SK-N-SH (cell line): ENCODE measurements around the gene DVL1. TPM values are rescaled to one million over a fixed set of nuclear protein-coding genes. Genes with fewer than 3 reads are reported as not detected.

Experiments
- CTCF ChIA-PET: fragments of 300-600, 350-600 bp; formaldehyde crosslinking; extraction: SDS; loops from one replicate; lab custom pipeline; 2021; lab: Yijun Ruan, JAX
- POLR2A ChIA-PET: fragments of 350-600 bp; sonication (Branson Sonifier 250); formaldehyde crosslinking; extraction: SDS; loops from one replicate; lab custom pipeline; 2020; ENCODE audit warnings: antibody characterized with exemption, inconsistent platforms; lab: Yijun Ruan, JAX
- DNase-seq: peaks from one replicate; pipeline ENCODE4 v3.0.0; 2012
- H2AFZ ChIP-seq: fragments of 200-600 bp; sonication (generic); 2 replicates; pipeline ENCODE4 v1.8.1; 2016; ENCODE audit warnings: antibody characterized with exemption, mild to moderate bottlenecking, low read depth
- H3F3A ChIP-seq: fragments of 200-600 bp; sonication (generic); replicated peaks from 2 replicates; pipeline ENCODE3; 2016; ENCODE audit warnings: antibody characterized with exemption, mild to moderate bottlenecking; ENCODE audit not compliant: insufficient read depth
- H3K27ac ChIP-seq, 2 experiments: fragments of 200-500 bp in 1 of 2; fragments of 200-600 bp in 1 of 2; sonication (Bioruptor generic) in 1 of 2; sonication (generic), shearing (Covaris generic) in 1 of 2; 2 replicates each; pipeline versions ENCODE4 v1.5.1 to v1.6.1; 2014 to 2016; ENCODE audit warnings: low read depth in 2 of 2, inconsistent platforms in 1 of 2, low read length in 1 of 2, mild to moderate bottlenecking in 1 of 2, mixed read lengths in 1 of 2
- H3K27me3 ChIP-seq: fragments of 200-600 bp; sonication (generic), shearing (Covaris generic); 2 replicates; pipeline ENCODE4 v1.6.1; 2016; ENCODE audit warnings: mixed run types; ENCODE audit not compliant: insufficient read depth
- H3K36me3 ChIP-seq, 2 experiments: fragments of 200-500 bp in 1 of 2; fragments of 200-600 bp in 1 of 2; sonication (Bioruptor generic) in 1 of 2; sonication (generic) in 1 of 2; replicated peaks in 1 of 2; 2 replicates each; pipeline versions ENCODE3 to v1.5.1; 2014 to 2016; ENCODE audit warnings: low read length in 1 of 2, mild to moderate bottlenecking in 1 of 2; ENCODE audit not compliant: insufficient read depth in 2 of 2, control insufficient read depth in 1 of 2
- H3K4me1 ChIP-seq, 2 experiments: fragments of 200-500 bp in 1 of 2; fragments of 200-600 bp in 1 of 2; sonication (Bioruptor generic) in 1 of 2; sonication (generic), shearing (Covaris generic) in 1 of 2; 2 replicates each; pipeline versions ENCODE4 v1.5.1 to v1.6.1; 2014 to 2016; ENCODE audit warnings: low read depth in 1 of 2, low read length in 1 of 2, mixed run types in 1 of 2; ENCODE audit not compliant: insufficient read depth in 2 of 2, control insufficient read depth in 1 of 2
- H3K4me2 ChIP-seq: fragments of 200-600 bp; sonication (generic), shearing (Covaris generic); 2 replicates; pipeline ENCODE4 v1.6.1; 2017; ENCODE audit warnings: mixed run types
- H3K4me3 ChIP-seq, 2 experiments: fragments of 200-500 bp in 1 of 2; fragments of 200-600 bp in 1 of 2; sonication (Bioruptor generic) in 1 of 2; sonication (generic), shearing (Covaris generic) in 1 of 2; 2 replicates each; pipeline versions ENCODE4 v1.5.1 to v1.8.1; 2014 to 2016; ENCODE audit warnings: low read depth in 2 of 2, inconsistent platforms in 1 of 2, low read length in 1 of 2, mild to moderate bottlenecking in 1 of 2, mixed read lengths in 1 of 2, moderate library complexity in 1 of 2
- H3K79me2 ChIP-seq: fragments of 200-600 bp; sonication (generic); 2 replicates; pipeline ENCODE4 v1.8.1; 2017; ENCODE audit warnings: mild to moderate bottlenecking; ENCODE audit not compliant: insufficient read depth
- H3K9ac ChIP-seq: fragments of 200-600 bp; sonication (generic); 2 replicates; pipeline ENCODE4 v1.6.1; 2017; ENCODE audit warnings: mixed run types
- H3K9me2 ChIP-seq: fragments of 200-600 bp; sonication (generic); 2 replicates; pipeline ENCODE4 v1.6.1; 2017; ENCODE audit warnings: mixed run types
- H3K9me3 ChIP-seq: fragments of 200-600 bp; sonication (generic); 2 replicates; pipeline ENCODE4 v1.6.1; 2017; ENCODE audit warnings: mixed run types, mild to moderate bottlenecking, moderate library complexity
- H4K20me1 ChIP-seq: fragments of 200-600 bp; sonication (generic); 2 replicates; pipeline ENCODE4 v1.6.1; 2017; ENCODE audit warnings: mild to moderate bottlenecking, mixed run types; ENCODE audit not compliant: insufficient read depth
- CHD2 ChIP-seq: fragments of 150-350 bp; IDR thresholded peaks from 2 replicates; pipeline ENCODE4 v1.6.1; 2018; ENCODE audit warnings: low read length; ENCODE audit not compliant: partially characterized antibody
- CTCF ChIP-seq: fragments of 200-600 bp; sonication (generic); IDR thresholded peaks from 2 replicates; pipeline ENCODE4 v1.6.1; 2017; ENCODE audit warnings: antibody characterized with exemption, mild to moderate bottlenecking, moderate library complexity
- FOSL2 ChIP-seq: IDR thresholded peaks from 2 replicates; pipeline ENCODE4 v1.4.0; 2012; ENCODE audit warnings: low read depth, mild to moderate bottlenecking, moderate library complexity, borderline replicate concordance
- FOXJ3 ChIP-seq: sonication (generic); formaldehyde crosslinking; IDR thresholded peaks from 2 replicates; pipeline ENCODE4 v1.5.1; 2020; ENCODE audit warnings: mild to moderate bottlenecking, missing genetic modification reagents
- GATA2 ChIP-seq: sonication (generic); formaldehyde crosslinking; IDR thresholded peaks from 2 replicates; pipeline ENCODE4 v1.5.0; 2020; ENCODE audit warnings: mild to moderate bottlenecking, missing genetic modification reagents
- MAX ChIP-seq: IDR thresholded peaks from 2 replicates; pipeline ENCODE4 v1.4.0; 2012; ENCODE audit warnings: low read depth
- MEF2A ChIP-seq: IDR thresholded peaks from 2 replicates; pipeline ENCODE4 v1.4.0; 2012; ENCODE audit warnings: low read depth, borderline replicate concordance
- NFIC ChIP-seq: IDR thresholded peaks from 2 replicates; pipeline ENCODE4 v1.4.0; 2012; ENCODE audit warnings: borderline replicate concordance
- POLR2AphosphoS5 ChIP-seq: IDR thresholded peaks from 2 replicates; pipeline ENCODE4 v1.6.1; 2012; ENCODE audit warnings: low read depth, low read length
- RAD21 ChIP-seq: IDR thresholded peaks from 2 replicates; pipeline ENCODE4 v1.6.1; 2012; ENCODE audit warnings: mild to moderate bottlenecking, low read length
- RFX5 ChIP-seq: IDR thresholded peaks from 2 replicates; pipeline ENCODE4 v1.6.1; 2012; ENCODE audit warnings: mild to moderate bottlenecking, improper control_type of control experiment, low read length
- SMC3 ChIP-seq: IDR thresholded peaks from 2 replicates; pipeline ENCODE4 v1.6.1; 2012; ENCODE audit warnings: low read depth, low read length, improper control_type of control experiment
- TAF1 ChIP-seq: IDR thresholded peaks from 2 replicates; pipeline ENCODE4 v1.6.1; 2012; ENCODE audit warnings: low read depth, mild to moderate bottlenecking, low read length, moderate library complexity, borderline replicate concordance
- YY1 ChIP-seq: IDR thresholded peaks from 2 replicates; pipeline ENCODE4 v1.4.0; 2012; ENCODE audit warnings: low read depth, mild to moderate bottlenecking
- ZBTB33 ChIP-seq: IDR thresholded peaks from 2 replicates; pipeline ENCODE4 v1.4.0; 2012; ENCODE audit warnings: low read depth, borderline replicate concordance
- WGBS: methylation state at CpG from one replicate; pipeline ENCODE4 v1.1.6; 2017; ENCODE audit warnings: low lambda C conversion rate; 5-methylcytosine and 5-hydroxymethylcytosine counted together
- polyA plus RNA-seq, 3 experiments: library from polyadenylated mRNA; depleted of rRNA; stranded (reverse); fragments of >200 nt; gene quantifications; 2 replicates each; pipeline ENCODE4 v1.2.3, GENCODE V29; 2012

The DVL1 gene
- polyA plus RNA-seq, 1 of the 3 experiments (the other 2 are of a cell fraction): 32.0 TPM

GRCh38 chr1:1315435-1315954 is 33.7 kb downstream of the DVL1 start:
- DNase-seq: no peak
- 88% methylated on average over 25 of the region's 26 CpGs for WGBS
- Histone ChIP-seq H3K4me1 (peaks cover 0 to 4% of the 10 kb centered on the region in 2 experiments; a peak in 1 of 4 replicates), H3K9me2 (no peaks in the 10 kb centered on the region), H3K79me2 (peaks cover 51% of the 10 kb centered on the region), H3K27me3 (no peaks in the 10 kb centered on the region), H3F3A (peaks cover 14% of the 10 kb centered on the region), H3K9me3 (no peaks in the 10 kb centered on the region), H4K20me1 (peaks cover 34% of the 10 kb centered on the region), H3K4me2 (no peak overlapping the region), H3K9ac (no peak overlapping the region), H3K36me3 (peaks cover 12 to 64% of the 10 kb centered on the region in 2 experiments), H3K4me3 (no peak overlapping the region), H3K27ac (no peak overlapping the region), H2AFZ (no peak overlapping the region)
- ChIA-PET POLR2A (interaction anchor here (1.1 kb wide), 1 partner anchor 84 kb away, joined by 3 read pairs; no protein-coding TSS in a partner anchor), CTCF (interaction anchor here (3.7 kb wide), 1 partner anchor 56 kb away, joined by 13 read pairs; no protein-coding TSS in a partner anchor)
- no peak for TF ChIP-seq TAF1
- TF ChIP-seq RFX5: no peak
- no peak for TF ChIP-seq GATA2 (CRISPR knock-in tag)
- TF ChIP-seq SMC3: no peak
- no peak for TF ChIP-seq POLR2AphosphoS5
- TF ChIP-seq MAX: no peak
- TF ChIP-seq RAD21: no peak
- TF ChIP-seq CHD2: no peak
- TF ChIP-seq YY1: no peak
- no peak for TF ChIP-seq FOSL2
- no peak for TF ChIP-seq FOXJ3 (CRISPR knock-in tag)
- no peak for TF ChIP-seq NFIC
- TF ChIP-seq CTCF: no peak
- TF ChIP-seq MEF2A: no peak
- TF ChIP-seq ZBTB33: no peak
